Measurements from ENCODE around the gene SMAD1. TPM values are rescaled to one million over a fixed set of nuclear protein-coding genes. Genes with fewer than 3 reads are reported as not detected.

Gene SMAD1
- total RNA-seq, result 25.3 and 32.0 TPM in 2 replicates

GRCh38 chr4:145481164-145481941 is at the start of gene SMAD1:
TSS of gene SMAD1 (plus strand) at chr4:145481853. CDS start at chr4:145514614, 32,761 bp downstream.

Other genes starting within 250 kb of the SMAD1 start
- 4.4 and 9.1 TPM in 2 replicates for gene MMAA, start 137.5 kb downstream of the SMAD1 start, total RNA-seq
- not detected in 2 replicates for gene C4orf51, start 198.3 kb downstream of the SMAD1 start, total RNA-seq